Measurements from ENCODE around the gene GDPD1.
"Not testable (repeated sequence)": the region's sequence is repeated elsewhere in the genome, so short reads cannot be mapped to it uniquely, and the experiment has no call there.

Gene GDPD1

GRCh38 chr17:59220328-59221158 lies at the start of gene GDPD1:
Gene GDPD1 (plus strand): TSS chr17:59220511. CDS start chr17:59220610, 99 bp downstream.
- TF ChIP-seq CTCF (conservative IDR thresholded peaks at IDR 0.05; ENCODE audit: low read depth) = peak; percentile 91
- ChIA-PET POLR2A (ENCODE audit: low non-redundant PET) (no interaction called here), CTCF (interaction anchor here (0.6 to 1.0 kb wide), 4 partner anchors 20 to 441 kb away, joined by 3 read pairs; no protein-coding TSS in a partner anchor)
- DNase-seq (ENCODE audit: low spot score) = peak; percentile 96
- peak within 1 kb of the TSS; percentile 78 for H3K27ac ChIP-seq

- ChIA-PET CTCF (interaction anchor here (0.9 kb wide), 1 partner anchor 48 kb away, joined by 3 read pairs; no protein-coding TSS in a partner anchor), POLR2A (ENCODE audit: low non-redundant PET) (no interaction called here)
- DNase-seq (ENCODE audit: low spot score) = no peak
- no peak for TF ChIP-seq CTCF (conservative IDR thresholded peaks at IDR 0.05; ENCODE audit: low read depth)
- H3K27ac ChIP-seq = no peak overlapping the region
Measured at GRCh38 chr17:59172436-59173004, 47.8 kb upstream of the GDPD1 start.

GRCh38 chr17:59174671-59175070 lies 45.6 kb upstream of the GDPD1 start:
- POLR2A ChIA-PET (ENCODE audit: low non-redundant PET) = no interaction called here
- DNase-seq (ENCODE audit: low spot score) = no peak
- CTCF ChIA-PET = no interaction called here
- no peak for TF ChIP-seq CTCF (conservative IDR thresholded peaks at IDR 0.05; ENCODE audit: low read depth)
- no peak overlapping the region for H3K27ac ChIP-seq

- no peak overlapping the region for H3K27ac ChIP-seq
- ChIA-PET POLR2A (ENCODE audit: low non-redundant PET) (no interaction called here), CTCF (no interaction called here)
- no peak for DNase-seq (ENCODE audit: low spot score)
- no peak for TF ChIP-seq CTCF (conservative IDR thresholded peaks at IDR 0.05; ENCODE audit: low read depth)
Measured at GRCh38 chr17:59175076-59175475, 45.2 kb upstream of the GDPD1 start.

GRCh38 chr17:59178266-59178985 lies 41.9 kb upstream of the GDPD1 start:
- ChIA-PET CTCF (interaction anchor here (1.3 kb wide), 1 partner anchor 20 kb away, joined by 3 read pairs; no protein-coding TSS in a partner anchor), POLR2A (ENCODE audit: low non-redundant PET) (interaction anchor here (0.7 kb wide), 1 partner anchor 504 kb away, joined by 4 read pairs; no protein-coding TSS in a partner anchor)
- no peak for TF ChIP-seq CTCF (conservative IDR thresholded peaks at IDR 0.05; ENCODE audit: low read depth)
- peak overlapping the region; percentile 15 for H3K27ac ChIP-seq
- no peak for DNase-seq (ENCODE audit: low spot score)

GRCh38 chr17:59179601-59180000 lies 40.7 kb upstream of the GDPD1 start:
- peak overlapping the region; percentile 15; the same call in 1 of the 2 replicates for H3K27ac ChIP-seq
- POLR2A ChIA-PET (ENCODE audit: low non-redundant PET); DNase-seq (ENCODE audit: low spot score): not testable (repeated sequence)
- CTCF ChIA-PET = interaction anchor here (1.3 kb wide), 1 partner anchor 21 kb away, joined by 3 read pairs; no protein-coding TSS in a partner anchor

Data from RWPE1 (cell line).